C4-2B (cell line): ENCODE measurements around the gene SPTBN5.

Experiments
- H3K27ac ChIP-seq: fragments of 450-650 bp; 2 replicates; pipeline ENCODE4 v1.5.1; 2017
- ZFX ChIP-seq: fragments of 450-650 bp; IDR thresholded peaks from 2 replicates; pipeline ENCODE4 v1.6.1; 2017
- TF ChIP-seq, protein P1 (sequence below): fragments of 450-650 bp; conservative IDR thresholded peaks from 2 replicates; pipeline ENCODE4 v1.5.1; 2017; ENCODE audit warnings: mild to moderate bottlenecking

The SPTBN5 gene

DNA sequence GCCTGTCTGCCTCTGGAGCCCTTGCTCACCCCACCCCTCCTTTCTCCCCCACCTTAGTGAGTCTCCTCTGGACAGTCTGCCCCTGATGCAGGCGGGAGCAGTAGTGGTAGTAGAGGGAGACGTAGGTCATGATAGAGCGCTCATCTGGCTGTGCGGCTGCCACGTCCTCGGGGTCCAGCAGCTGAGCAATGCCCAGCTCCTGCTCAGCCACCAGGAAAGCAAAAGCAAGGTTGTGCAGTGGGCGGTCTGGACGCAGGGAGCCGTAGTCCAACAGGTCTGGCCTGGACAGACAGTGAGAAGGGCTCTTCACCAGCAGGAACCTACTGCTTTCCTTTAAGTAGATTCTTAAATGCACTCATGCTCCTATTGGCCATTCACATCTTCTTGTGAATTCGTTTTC, 6.7 kb downstream of the SPTBN5 start:
- no peak overlapping the region for H3K27ac ChIP-seq
- no peak for TF ChIP-seq ZFX
- TF ChIP-seq, protein P1, sequence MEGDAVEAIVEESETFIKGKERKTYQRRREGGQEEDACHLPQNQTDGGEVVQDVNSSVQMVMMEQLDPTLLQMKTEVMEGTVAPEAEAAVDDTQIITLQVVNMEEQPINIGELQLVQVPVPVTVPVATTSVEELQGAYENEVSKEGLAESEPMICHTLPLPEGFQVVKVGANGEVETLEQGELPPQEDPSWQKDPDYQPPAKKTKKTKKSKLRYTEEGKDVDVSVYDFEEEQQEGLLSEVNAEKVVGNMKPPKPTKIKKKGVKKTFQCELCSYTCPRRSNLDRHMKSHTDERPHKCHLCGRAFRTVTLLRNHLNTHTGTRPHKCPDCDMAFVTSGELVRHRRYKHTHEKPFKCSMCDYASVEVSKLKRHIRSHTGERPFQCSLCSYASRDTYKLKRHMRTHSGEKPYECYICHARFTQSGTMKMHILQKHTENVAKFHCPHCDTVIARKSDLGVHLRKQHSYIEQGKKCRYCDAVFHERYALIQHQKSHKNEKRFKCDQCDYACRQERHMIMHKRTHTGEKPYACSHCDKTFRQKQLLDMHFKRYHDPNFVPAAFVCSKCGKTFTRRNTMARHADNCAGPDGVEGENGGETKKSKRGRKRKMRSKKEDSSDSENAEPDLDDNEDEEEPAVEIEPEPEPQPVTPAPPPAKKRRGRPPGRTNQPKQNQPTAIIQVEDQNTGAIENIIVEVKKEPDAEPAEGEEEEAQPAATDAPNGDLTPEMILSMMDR = no peak

DNA sequence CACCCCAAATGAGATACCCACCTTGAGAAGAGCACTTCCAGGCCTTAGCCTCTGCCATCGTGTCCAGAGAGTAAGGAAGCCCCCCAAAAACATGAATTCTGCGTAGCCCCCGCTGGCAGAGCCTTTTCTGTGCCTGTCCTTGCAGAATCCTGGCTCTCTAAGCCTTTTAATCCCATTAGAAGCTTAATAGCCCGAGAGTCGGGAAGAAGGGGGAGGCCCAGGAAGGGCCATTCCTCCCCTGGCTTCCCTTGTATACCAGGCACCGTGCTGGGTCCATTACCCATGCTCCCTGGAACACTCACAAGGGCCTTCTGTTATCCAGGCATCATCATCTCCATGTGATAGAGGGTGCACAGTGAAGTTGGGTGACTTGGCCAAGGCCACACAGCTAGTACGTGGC, 7.1 kb downstream of the SPTBN5 start:
- TF ChIP-seq, protein P1 = no peak
- no peak for TF ChIP-seq ZFX
- H3K27ac ChIP-seq = no peak overlapping the region

DNA sequence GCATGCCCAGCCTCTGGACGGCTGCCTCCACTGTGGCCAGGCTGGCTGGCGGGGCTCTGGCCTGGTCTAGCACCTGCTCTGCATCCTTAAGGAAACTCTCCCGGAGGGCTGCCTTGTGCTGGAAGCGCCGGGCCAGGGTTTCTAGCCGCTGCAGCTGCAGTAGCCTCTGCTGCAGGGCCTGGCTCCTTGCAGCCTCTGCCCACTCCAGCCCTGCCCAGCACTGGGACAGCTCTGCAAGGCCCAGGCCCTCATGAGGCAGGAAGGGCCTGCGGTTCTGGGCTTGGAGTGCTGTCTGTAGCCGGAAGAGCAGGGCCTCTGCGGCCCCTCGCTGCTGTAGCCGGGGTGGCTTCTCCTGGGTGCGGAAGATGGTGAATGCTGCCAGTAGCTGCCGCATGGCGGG, 8.0 kb downstream of the SPTBN5 start:
- TF ChIP-seq, protein P1 = no peak
- no peak for TF ChIP-seq ZFX
- H3K27ac ChIP-seq = no peak overlapping the region

DNA sequence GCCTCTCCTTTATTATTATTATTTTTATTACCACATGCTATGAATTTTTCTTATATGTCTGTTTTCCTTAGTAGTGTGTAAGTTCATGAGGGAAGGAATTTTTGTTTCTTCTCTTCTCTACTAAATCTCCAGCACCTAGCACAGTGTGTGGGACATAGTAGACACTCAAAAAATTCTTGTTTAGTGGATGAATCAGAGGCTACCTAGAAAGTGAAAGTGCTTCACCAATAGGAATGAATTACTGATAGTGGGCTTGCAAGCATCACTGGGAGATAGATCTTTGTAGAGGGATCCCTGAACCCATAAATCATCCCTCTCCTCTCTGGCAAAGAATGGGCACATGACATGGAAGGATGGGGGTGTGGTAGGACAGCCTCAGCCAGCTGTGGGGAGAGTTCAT, 8.5 kb downstream of the SPTBN5 start:
- no peak overlapping the region for H3K27ac ChIP-seq
- TF ChIP-seq, protein P1 = no peak

DNA sequence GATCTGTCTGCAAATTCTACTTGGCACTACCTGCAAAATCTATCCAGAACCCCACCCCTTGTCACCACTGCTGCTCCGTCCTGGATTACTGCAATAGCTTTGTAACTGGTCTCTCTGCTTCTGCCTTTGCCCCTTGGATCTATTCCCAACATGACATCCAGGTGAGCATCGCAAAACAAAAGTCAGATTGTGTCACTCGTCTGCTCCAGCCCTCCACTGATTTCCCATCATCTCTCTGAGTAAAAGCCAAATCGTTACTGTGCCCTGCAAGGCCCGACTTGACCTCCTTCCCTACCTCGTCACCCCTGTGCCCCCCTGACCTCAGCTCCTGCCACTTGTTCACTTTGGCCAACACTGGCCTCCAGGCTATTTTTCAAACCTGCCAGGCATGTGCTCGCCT, 9.4 kb downstream of the SPTBN5 start:
- no peak overlapping the region for H3K27ac ChIP-seq
- no peak for TF ChIP-seq ZFX

DNA sequence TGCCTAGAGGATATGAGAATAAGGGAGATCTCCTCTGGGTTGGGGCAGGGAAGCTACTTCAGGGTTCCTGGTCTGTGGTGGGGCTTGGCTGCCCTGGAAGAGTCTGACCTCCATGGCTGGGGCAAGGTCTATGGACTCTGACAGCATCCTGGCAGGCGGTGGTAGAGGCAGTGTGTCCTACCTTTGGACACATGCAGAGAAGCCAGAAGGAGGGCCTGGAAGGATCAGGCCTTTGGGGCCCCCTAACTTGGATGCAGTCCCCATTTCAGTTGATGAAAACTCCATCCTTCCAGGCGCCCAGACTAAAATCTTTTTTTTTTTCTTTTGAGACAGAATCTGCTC, 10.4 kb downstream of the SPTBN5 start:
- TF ChIP-seq, protein P1 = no peak
- TF ChIP-seq ZFX = no peak
- no peak overlapping the region for H3K27ac ChIP-seq

DNA sequence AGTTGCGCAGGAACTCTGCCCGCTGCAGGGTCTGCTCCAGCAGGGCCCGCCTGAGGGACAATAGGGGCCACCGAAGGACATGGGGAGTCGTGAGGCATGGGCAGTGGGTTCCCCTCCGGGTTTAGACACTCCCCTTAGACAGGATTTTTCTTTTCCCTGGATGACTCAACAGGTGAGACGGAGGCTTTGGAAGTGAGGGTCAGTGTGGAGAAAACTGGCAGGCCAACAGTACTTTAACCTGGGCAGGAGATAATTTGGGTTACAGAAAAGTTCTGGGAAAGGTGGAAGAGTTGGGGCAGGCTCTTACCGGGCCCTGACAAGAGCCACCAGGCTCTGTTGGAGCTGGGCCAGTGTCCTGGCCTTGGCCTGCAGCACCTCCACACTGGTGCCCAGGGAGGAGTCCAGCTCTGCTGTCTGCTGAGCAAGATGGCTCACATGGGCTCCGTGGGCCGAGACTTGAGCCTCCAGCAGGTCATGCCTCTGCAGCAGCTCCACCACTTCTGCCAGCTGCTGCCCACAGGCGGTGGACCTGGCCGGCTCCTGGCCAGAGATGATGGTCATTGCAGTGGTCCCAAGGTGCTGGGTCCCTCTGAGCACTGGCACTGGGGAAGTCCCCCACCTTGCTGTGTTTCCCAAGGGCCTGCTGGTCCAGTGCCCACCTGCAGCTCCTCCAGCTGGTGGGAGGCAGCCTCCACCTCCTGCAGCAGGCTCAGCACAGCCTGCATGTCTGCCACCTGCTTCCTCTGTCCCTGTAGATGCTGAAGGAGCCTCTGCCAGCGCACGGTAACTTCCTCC, 11.0 kb downstream of the SPTBN5 start:
- H3K27ac ChIP-seq = no peak overlapping the region
- TF ChIP-seq ZFX = no peak
- TF ChIP-seq, protein P1 = no peak
